Measurements from ENCODE around the gene LIMS1.

- TF ChIP-seq, protein P1, sequence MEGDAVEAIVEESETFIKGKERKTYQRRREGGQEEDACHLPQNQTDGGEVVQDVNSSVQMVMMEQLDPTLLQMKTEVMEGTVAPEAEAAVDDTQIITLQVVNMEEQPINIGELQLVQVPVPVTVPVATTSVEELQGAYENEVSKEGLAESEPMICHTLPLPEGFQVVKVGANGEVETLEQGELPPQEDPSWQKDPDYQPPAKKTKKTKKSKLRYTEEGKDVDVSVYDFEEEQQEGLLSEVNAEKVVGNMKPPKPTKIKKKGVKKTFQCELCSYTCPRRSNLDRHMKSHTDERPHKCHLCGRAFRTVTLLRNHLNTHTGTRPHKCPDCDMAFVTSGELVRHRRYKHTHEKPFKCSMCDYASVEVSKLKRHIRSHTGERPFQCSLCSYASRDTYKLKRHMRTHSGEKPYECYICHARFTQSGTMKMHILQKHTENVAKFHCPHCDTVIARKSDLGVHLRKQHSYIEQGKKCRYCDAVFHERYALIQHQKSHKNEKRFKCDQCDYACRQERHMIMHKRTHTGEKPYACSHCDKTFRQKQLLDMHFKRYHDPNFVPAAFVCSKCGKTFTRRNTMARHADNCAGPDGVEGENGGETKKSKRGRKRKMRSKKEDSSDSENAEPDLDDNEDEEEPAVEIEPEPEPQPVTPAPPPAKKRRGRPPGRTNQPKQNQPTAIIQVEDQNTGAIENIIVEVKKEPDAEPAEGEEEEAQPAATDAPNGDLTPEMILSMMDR (IDR thresholded peaks at IDR 0.05): no peak
- TF ChIP-seq EZH2 (IDR thresholded peaks at IDR 0.05; ENCODE audit: borderline replicate concordance, insufficient read depth, low read depth, low read length, poor library complexity, severe bottlenecking): no peak
Observed at GRCh38 chr2:108632332-108633160, 98.3 kb downstream of the LIMS1 start.

All from B cell (primary cell).